ENCODE measurements around the gene OR7G3. TPM values are rescaled to one million over a fixed set of nuclear protein-coding genes. Genes with fewer than 3 reads are reported as not detected.

The OR7G3 gene
- total and polyA plus RNA-seq, 12 donors: not detected

- peaks cover 0 to 25% (median 10%) of the 10 kb centered on the region in 7 donors for H3K27me3 ChIP-seq
- no peaks in the 10 kb centered on the region for H3K4me1 ChIP-seq
- WGBS, 2 donors: 42 to 52% methylated on average over 5 of the region's 5 CpGs
- no peak overlapping the region for H3K27ac ChIP-seq
- H3K9me3 ChIP-seq: peaks cover 0 to 4% (median 0%) of the 10 kb centered on the region in 11 donors
- DNase-seq: no peak
- no peaks in the 10 kb centered on the region for H3K36me3 ChIP-seq
- no peak overlapping the region for H3K4me3 ChIP-seq
- no peak for ATAC-seq
- TF ChIP-seq, protein P1, sequence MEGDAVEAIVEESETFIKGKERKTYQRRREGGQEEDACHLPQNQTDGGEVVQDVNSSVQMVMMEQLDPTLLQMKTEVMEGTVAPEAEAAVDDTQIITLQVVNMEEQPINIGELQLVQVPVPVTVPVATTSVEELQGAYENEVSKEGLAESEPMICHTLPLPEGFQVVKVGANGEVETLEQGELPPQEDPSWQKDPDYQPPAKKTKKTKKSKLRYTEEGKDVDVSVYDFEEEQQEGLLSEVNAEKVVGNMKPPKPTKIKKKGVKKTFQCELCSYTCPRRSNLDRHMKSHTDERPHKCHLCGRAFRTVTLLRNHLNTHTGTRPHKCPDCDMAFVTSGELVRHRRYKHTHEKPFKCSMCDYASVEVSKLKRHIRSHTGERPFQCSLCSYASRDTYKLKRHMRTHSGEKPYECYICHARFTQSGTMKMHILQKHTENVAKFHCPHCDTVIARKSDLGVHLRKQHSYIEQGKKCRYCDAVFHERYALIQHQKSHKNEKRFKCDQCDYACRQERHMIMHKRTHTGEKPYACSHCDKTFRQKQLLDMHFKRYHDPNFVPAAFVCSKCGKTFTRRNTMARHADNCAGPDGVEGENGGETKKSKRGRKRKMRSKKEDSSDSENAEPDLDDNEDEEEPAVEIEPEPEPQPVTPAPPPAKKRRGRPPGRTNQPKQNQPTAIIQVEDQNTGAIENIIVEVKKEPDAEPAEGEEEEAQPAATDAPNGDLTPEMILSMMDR (IDR thresholded peaks at IDR 0.05): no peak
- intact Hi-C loops (cut with DNase I): no loop called here
Measured at GRCh38 chr19:9116547-9116946, 10.2 kb downstream of the OR7G3 start.

- Histone ChIP-seq H3K9me3 (peaks cover 0 to 2% (median 0%) of the 10 kb centered on the region in 11 donors), H3K4me3 (no peak within 1 kb of the TSS), H3K36me3 (no peaks in the 10 kb centered on the region), H3K27ac (no peak within 1 kb of the TSS), H3K27me3 (peaks cover 0 to 35% (median 10%) of the 10 kb centered on the region in 7 donors), H3K4me1 (no peaks in the 10 kb centered on the region)
- DNase-seq (no peak), ATAC-seq (no peak)
- intact Hi-C loops (cut with DNase I): no loop called here
- 77 to 80% methylated on average over 2 of the region's 2 CpGs for WGBS, 2 donors
- TF ChIP-seq, protein P1 (IDR thresholded peaks at IDR 0.05): no peak
Measured at GRCh38 chr19:9115307-9115813, 11.4 kb downstream of the OR7G3 start, which contains the start of gene OR7G1. Gene OR7G1, minus strand, starts transcription at chr19:9115763. Its CDS starts 0 bp downstream, at chr19:9115763.

DNA sequence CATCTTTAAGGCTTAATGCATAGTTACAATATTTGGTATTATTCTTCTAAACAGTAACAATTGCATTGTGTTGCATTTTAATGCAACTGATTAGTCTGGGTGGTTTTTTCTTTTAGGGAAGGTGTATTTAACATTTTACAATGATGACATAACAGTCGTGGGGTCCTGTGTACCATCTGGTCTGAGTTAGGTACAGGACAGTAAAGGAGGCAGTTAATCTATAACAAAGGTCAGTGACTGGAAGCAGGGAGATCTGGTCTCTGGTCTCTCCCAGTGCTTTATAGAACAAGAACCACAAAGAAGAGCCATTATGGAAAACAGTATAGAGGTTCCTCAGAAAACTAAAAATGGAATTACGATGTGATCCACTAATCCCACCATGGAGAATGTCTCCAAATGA is 16.8 kb downstream of the OR7G3 start:
- no peak overlapping the region for H3K4me3 ChIP-seq
- H3K27me3 ChIP-seq: peaks cover 0 to 45% (median 21%) of the 10 kb centered on the region in 7 donors
- DNase-seq (no peak), ATAC-seq (no peak)
- 63 to 72% methylated on average over 2 of the region's 2 CpGs for WGBS, 2 donors
- H3K36me3 ChIP-seq: no peaks in the 10 kb centered on the region
- H3K9me3 ChIP-seq: no peaks in the 10 kb centered on the region
- no peak overlapping the region for H3K27ac ChIP-seq
- H3K4me1 ChIP-seq: no peaks in the 10 kb centered on the region
- TF ChIP-seq, protein P1 (IDR thresholded peaks at IDR 0.05): no peak
- intact Hi-C loops (cut with DNase I): no loop called here

DNA sequence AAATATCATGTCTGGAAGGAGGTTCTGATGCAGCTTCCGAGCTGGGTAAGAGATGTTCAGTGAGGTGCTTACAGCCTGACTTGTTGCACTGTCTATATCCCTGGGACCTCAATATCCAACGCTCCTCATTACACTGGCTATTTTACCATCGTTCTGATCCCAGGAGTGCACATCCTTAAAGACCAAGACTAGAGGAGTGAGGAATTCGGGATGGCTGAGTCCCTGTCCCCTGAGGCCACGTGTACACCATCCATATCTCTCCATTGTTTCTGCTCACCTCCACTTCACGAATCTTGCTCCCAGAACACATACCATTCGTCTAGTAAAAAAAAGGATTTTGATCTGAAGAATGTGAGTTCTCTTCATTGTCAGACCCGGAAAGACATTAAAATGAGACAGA is 19.4 kb downstream of the OR7G3 start, which contains the start of gene OR7G2:
Gene OR7G2 (minus strand): TSS at position 101 of the 400 bp plus-strand sequence. CDS start 4,232 bp downstream, outside the sequence.
- TF ChIP-seq, protein P1 (IDR thresholded peaks at IDR 0.05): no peak
- ATAC-seq (no peak), DNase-seq (no peak)
- Histone ChIP-seq H3K27ac (no peak within 1 kb of the TSS), H3K9me3 (no peaks in the 10 kb centered on the region), H3K27me3 (peaks cover 0 to 51% (median 20%) of the 10 kb centered on the region in 7 donors), H3K36me3 (no peaks in the 10 kb centered on the region), H3K4me3 (no peak within 1 kb of the TSS), H3K4me1 (no peaks in the 10 kb centered on the region)
- intact Hi-C loops (cut with DNase I): no loop called here
- 65 to 69% methylated on average over 8 of the region's 8 CpGs for WGBS, 2 donors

All from heart right ventricle (tissue), 16 donors.